GM06990 (cell line): ENCODE results near the gene EML4.

ENCODE experiments used
- DNase-seq: peaks from one replicate; pipeline ENCODE4 v3.0.0-alpha.2; 2011; ENCODE audit not compliant: insufficient read length; ENCODE audit errors: extremely low read depth
- H3K27me3 ChIP-seq: replicated peaks from 2 replicates; pipeline ENCODE4 v1.6.0; 2011; ENCODE audit warnings: low read length; ENCODE audit not compliant: control insufficient read depth, insufficient read depth
- H3K36me3 ChIP-seq: 2 replicates; pipeline ENCODE4 v1.5.1; 2011; ENCODE audit warnings: low read length; ENCODE audit not compliant: control insufficient read depth, insufficient read depth
- H3K4me3 ChIP-seq: replicated peaks from 2 replicates; pipeline ENCODE4 v1.5.1; 2011; ENCODE audit warnings: low read depth, mild to moderate bottlenecking, control low read depth, low read length
- CTCF ChIP-seq: IDR thresholded peaks from 2 replicates; pipeline ENCODE4 v1.5.1; 2011; ENCODE audit warnings: low read length, control low read depth, mild to moderate bottlenecking, inconsistent platforms; ENCODE audit not compliant: insufficient read depth, poor library complexity, severe bottlenecking

EML4 gene

GRCh38 chr2:42244520-42244919, 75.4 kb downstream of the EML4 start:
- no peak for TF ChIP-seq CTCF
- no peak for DNase-seq
- no peaks in the 10 kb centered on the region for H3K27me3 ChIP-seq
- H3K36me3 ChIP-seq, result no peaks in the 10 kb centered on the region; the same call in 1 of the 2 replicates
- no peak overlapping the region for H3K4me3 ChIP-seq

- no peak for TF ChIP-seq CTCF
Measured at GRCh38 chr2:42245396-42245795, 76.2 kb downstream of the EML4 start.

GRCh38 chr2:42246562-42246961, 77.4 kb downstream of the EML4 start:
- no peaks in the 10 kb centered on the region for H3K27me3 ChIP-seq
- no peak for TF ChIP-seq CTCF
- no peak for DNase-seq
- H3K36me3 ChIP-seq, result no peaks in the 10 kb centered on the region; the same call in none of the 2 replicates
- no peak overlapping the region for H3K4me3 ChIP-seq

More at GRCh38 chr2:42245396-42245795, 76.2 kb downstream of the EML4 start:
- Histone ChIP-seq H3K4me3 (no peak overlapping the region), H3K36me3 (no peaks in the 10 kb centered on the region; the same call in none of the 2 replicates), H3K27me3 (no peaks in the 10 kb centered on the region)
- no peak for DNase-seq

GRCh38 chr2:42248846-42249245, 79.7 kb downstream of the EML4 start:
- TF ChIP-seq CTCF, result no peak
- no peaks in the 10 kb centered on the region; the same call in none of the 2 replicates for H3K36me3 ChIP-seq
- H3K4me3 ChIP-seq, result no peak overlapping the region
- no peaks in the 10 kb centered on the region for H3K27me3 ChIP-seq
- no peak for DNase-seq

GRCh38 chr2:42249284-42249683, 80.1 kb downstream of the EML4 start:
- no peak for DNase-seq
- Histone ChIP-seq H3K27me3 (no peaks in the 10 kb centered on the region), H3K36me3 (no peaks in the 10 kb centered on the region; the same call in none of the 2 replicates), H3K4me3 (no peak overlapping the region)
- no peak for TF ChIP-seq CTCF

- Histone ChIP-seq H3K4me3 (no peak overlapping the region), H3K36me3 (no peaks in the 10 kb centered on the region; the same call in none of the 2 replicates), H3K27me3 (no peaks in the 10 kb centered on the region)
- no peak for TF ChIP-seq CTCF
- DNase-seq, result no peak
Measured at GRCh38 chr2:42249887-42250286, 80.7 kb downstream of the EML4 start.
